Large intestine (tissue), 3 donors: ENCODE results near the gene TMEM79. TPM values are rescaled to one million over a fixed set of nuclear protein-coding genes. Genes with fewer than 3 reads are reported as not detected.

Experiments used
- DNase-seq, 2 donors: peaks; one replicate each; pipeline versions ENCODE4 v3.0.0 to v3.0.0-alpha.2; 2013
- H3K27ac ChIP-seq: one replicate; pipeline ENCODE4 v1.5.1; 2013; ENCODE audit warnings: low read length
- H3K27me3 ChIP-seq: 2 replicates; pipeline ENCODE4 v1.6.1; 2013; ENCODE audit warnings: low read length; ENCODE audit not compliant: control insufficient read depth, insufficient read depth
- H3K36me3 ChIP-seq: 2 replicates; pipeline ENCODE4 v1.6.1; 2013; ENCODE audit warnings: low read length; ENCODE audit not compliant: control insufficient read depth, insufficient read depth
- H3K4me1 ChIP-seq: one replicate; pipeline ENCODE4 v1.6.1; 2013; ENCODE audit warnings: low read length; ENCODE audit not compliant: control insufficient read depth, insufficient read depth
- H3K4me3 ChIP-seq: one replicate; pipeline ENCODE4 v1.5.1; 2013; ENCODE audit warnings: low read length
- H3K9me3 ChIP-seq: one replicate; pipeline ENCODE4 v1.6.1; 2013; ENCODE audit warnings: mild to moderate bottlenecking, low read depth, low read length, moderate library complexity; ENCODE audit not compliant: control insufficient read depth
- WGBS: methylation state at CpG from one replicate; pipeline ENCODE4 v1.1.5; 2013; ENCODE audit warnings: low lambda C conversion rate; ENCODE audit not compliant: insufficient coverage; 5-methylcytosine and 5-hydroxymethylcytosine counted together
- polyA plus RNA-seq: library from polyadenylated mRNA; unstranded; fragments of 120-200 nt; gene quantifications from one replicate; pipeline ENCODE4 v1.2.1, GENCODE V29; 2013

Gene TMEM79
- polyA plus RNA-seq, 1 donor, result 7.3 TPM

GRCh38 chr1:156337052-156337887 lies 53.1 kb downstream of the TMEM79 start:
- Histone ChIP-seq H3K36me3 (peaks cover 32% of the 10 kb centered on the region), H3K4me1 (peaks cover 14% of the 10 kb centered on the region), H3K27me3 (no peaks in the 10 kb centered on the region), H3K9me3 (no peaks in the 10 kb centered on the region), H3K27ac (peak overlapping the region; percentile 74), H3K4me3 (peak overlapping the region; percentile 94)
- DNase-seq, result peak in 1 of 2 donors; percentile 5
- 0% methylated on average over 3 of the region's 34 CpGs for WGBS

DNA sequence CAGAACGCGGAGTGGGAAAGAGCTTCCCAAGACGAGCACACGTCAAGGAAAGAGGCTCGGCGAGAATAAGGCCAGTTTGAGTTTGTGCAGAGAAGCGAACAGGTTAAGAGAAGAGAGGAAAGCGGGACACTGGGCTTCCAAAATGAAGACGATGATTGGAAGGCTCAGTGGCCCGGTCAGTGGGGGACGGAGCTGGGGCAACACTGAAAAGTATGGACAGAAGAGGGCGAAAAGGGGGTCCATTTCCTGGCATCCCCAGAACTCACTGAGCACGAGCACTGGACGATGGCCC lies 53.7 kb downstream of the TMEM79 start:
- Histone ChIP-seq H3K27ac (peak overlapping the region; percentile 74), H3K36me3 (peaks cover 27% of the 10 kb centered on the region), H3K4me1 (peaks cover 14% of the 10 kb centered on the region), H3K9me3 (no peaks in the 10 kb centered on the region), H3K4me3 (peak overlapping the region; percentile 94), H3K27me3 (no peaks in the 10 kb centered on the region)
- 0% methylated on average over 7 of the region's 14 CpGs for WGBS
- no peak for DNase-seq

GRCh38 chr1:156338180-156338976 lies 54.3 kb downstream of the TMEM79 start, which contains the start of the genes CCT3 and TSACC:
TSS of gene CCT3 (minus strand) at chr1:156338292. CDS start at chr1:156338184, 108 bp downstream.
TSS of gene TSACC (plus strand) at chr1:156338526. CDS start at chr1:156339758, 1,232 bp downstream.
- Histone ChIP-seq H3K27me3 (no peaks in the 10 kb centered on the region), H3K4me1 (peaks cover 14% of the 10 kb centered on the region), H3K36me3 (peaks cover 21% of the 10 kb centered on the region), H3K27ac (peak within 1 kb of the TSS; percentile 74), H3K9me3 (no peaks in the 10 kb centered on the region), H3K4me3 (peak within 1 kb of the TSS; percentile 94)
- no CpG with 5 or more reads among the region's 47 CpGs for WGBS
- DNase-seq, result peak; percentile 100

Other genes with a start within 250 kb of the TMEM79 start
- gene UBQLN4, start 230.5 kb upstream of the TMEM79 start, polyA plus RNA-seq, result 43.9 TPM
- gene LAMTOR2, start 229.5 kb upstream of the TMEM79 start, polyA plus RNA-seq, result 64.0 TPM
- 174 TPM for gene RAB25, start 223.2 kb upstream of the TMEM79 start, polyA plus RNA-seq
- gene MEX3A, start 201.9 kb upstream of the TMEM79 start, polyA plus RNA-seq, result 8.4 TPM
- gene LMNA, start 169.6 kb upstream of the TMEM79 start, polyA plus RNA-seq, result 138 TPM
- 6.4 TPM for gene SEMA4A, start 130.7 kb upstream of the TMEM79 start, polyA plus RNA-seq
- 35.4 TPM for gene SLC25A44, start 90.2 kb upstream of the TMEM79 start, polyA plus RNA-seq
- 63.4 TPM for gene PMF1, start 71.3 kb upstream of the TMEM79 start, polyA plus RNA-seq
- 5.8 TPM for gene BGLAP, start 42.1 kb upstream of the TMEM79 start, polyA plus RNA-seq
- 12.9 TPM for gene PAQR6, start 36.3 kb upstream of the TMEM79 start, polyA plus RNA-seq
- gene SMG5, start 1.5 kb upstream of the TMEM79 start, polyA plus RNA-seq, result 57.3 TPM
- 170 TPM for gene GLMP, start 11.4 kb downstream of the TMEM79 start, polyA plus RNA-seq
- not detected for gene VHLL, start 15.0 kb downstream of the TMEM79 start, polyA plus RNA-seq
- gene CCT3, start 54.0 kb downstream of the TMEM79 start, polyA plus RNA-seq, result 215 TPM
- 0.81 TPM for gene TSACC, start 54.2 kb downstream of the TMEM79 start, polyA plus RNA-seq
- gene RHBG, start 84.9 kb downstream of the TMEM79 start, polyA plus RNA-seq, result 35.4 TPM
- gene MEF2D, start 216.4 kb downstream of the TMEM79 start, polyA plus RNA-seq, result 25.0 TPM